ENCODE results near the gene KRT23. TPM values are rescaled to one million over a fixed set of nuclear protein-coding genes. Genes with fewer than 3 reads are reported as not detected.

Gene KRT23
- total RNA-seq, 2 donors from 2014 or later = not detected

GRCh38 chr17:40978575-40979151, 41.2 kb upstream of the KRT23 start:
- no peak overlapping the region for H3K27ac Mint-ChIP-seq
- H3K9ac ChIP-seq (ENCODE audit: extremely low read depth, low read length, poor library complexity, severe bottlenecking) = no peak overlapping the region
- no peaks in the 10 kb centered on the region for H3K36me3 Mint-ChIP-seq (ENCODE audit: low read depth)
- no peak overlapping the region for H3K4me3 ChIP-seq (ENCODE audit: low read length)
- H3K36me3 ChIP-seq (ENCODE audit: control insufficient read depth, insufficient read depth, low read length) = no peaks in the 10 kb centered on the region
- no peak for TF ChIP-seq CTCF (conservative IDR thresholded peaks at IDR 0.05)
- no peaks in the 10 kb centered on the region for H3K9me3 ChIP-seq (ENCODE audit: control insufficient read depth, low read length)
- no peak overlapping the region for H3K4me3 Mint-ChIP-seq
- peaks cover 10% of the 10 kb centered on the region for H3K27me3 ChIP-seq (ENCODE audit: control insufficient read depth, insufficient read depth, low read length, poor library complexity, severe bottlenecking)
- H3K4me1 ChIP-seq (ENCODE audit: control insufficient read depth, insufficient read depth, low read length) = peaks cover 8% of the 10 kb centered on the region
- WGBS, 2 experiments (ENCODE audit: insufficient coverage in 1 of 2, insufficient read length in 1 of 2) = 92 to 96% methylated on average over 8 to 13 of the region's 13 CpGs
- no peaks in the 10 kb centered on the region for H3K9me3 Mint-ChIP-seq
- H3K27ac ChIP-seq (ENCODE audit: low read depth, low read length) = no peak overlapping the region
- H3K27me3 Mint-ChIP-seq (ENCODE audit: insufficient read depth) = peaks cover 3% of the 10 kb centered on the region
- DNase-seq = no peak
- peaks cover 10% of the 10 kb centered on the region for H3K4me1 Mint-ChIP-seq

GRCh38 chr17:40975516-40975915, 38.1 kb upstream of the KRT23 start:
- no peak for TF ChIP-seq CTCF (conservative IDR thresholded peaks at IDR 0.05)
- H3K27ac Mint-ChIP-seq = no peak overlapping the region

GRCh38 chr17:40974366-40974765, 36.9 kb upstream of the KRT23 start:
- H3K9me3 ChIP-seq (ENCODE audit: control insufficient read depth, low read length) = no peaks in the 10 kb centered on the region
- H3K9me3 Mint-ChIP-seq = peaks cover 4% of the 10 kb centered on the region
- H3K36me3 Mint-ChIP-seq (ENCODE audit: low read depth) = no peaks in the 10 kb centered on the region
- TF ChIP-seq CTCF (conservative IDR thresholded peaks at IDR 0.05) = no peak
- DNase-seq = no peak
- 96% methylated on average over 3 of the region's 3 CpGs; no CpG with 5 or more reads in 1 of the 2 experiments for WGBS, 2 experiments (ENCODE audit: insufficient coverage in 1 of 2, insufficient read length in 1 of 2)
- no peak overlapping the region for H3K4me3 Mint-ChIP-seq
- no peak overlapping the region for H3K9ac ChIP-seq (ENCODE audit: extremely low read depth, low read length, poor library complexity, severe bottlenecking)
- no peak overlapping the region for H3K27ac ChIP-seq (ENCODE audit: low read depth, low read length)
- no peak overlapping the region for H3K27ac Mint-ChIP-seq
- no peak overlapping the region for H3K4me3 ChIP-seq (ENCODE audit: low read length)
- H3K27me3 ChIP-seq (ENCODE audit: control insufficient read depth, insufficient read depth, low read length, poor library complexity, severe bottlenecking) = peaks cover 10% of the 10 kb centered on the region
- no peaks in the 10 kb centered on the region for H3K36me3 ChIP-seq (ENCODE audit: control insufficient read depth, insufficient read depth, low read length)
- peaks cover 3% of the 10 kb centered on the region for H3K27me3 Mint-ChIP-seq (ENCODE audit: insufficient read depth)
- no peaks in the 10 kb centered on the region for H3K4me1 Mint-ChIP-seq
- no peaks in the 10 kb centered on the region for H3K4me1 ChIP-seq (ENCODE audit: control insufficient read depth, insufficient read depth, low read length)

More at GRCh38 chr17:40975516-40975915, 38.1 kb upstream of the KRT23 start:
- peaks cover 10% of the 10 kb centered on the region for H3K27me3 ChIP-seq (ENCODE audit: control insufficient read depth, insufficient read depth, low read length, poor library complexity, severe bottlenecking)
- peaks cover 8% of the 10 kb centered on the region for H3K4me1 Mint-ChIP-seq
- H3K36me3 Mint-ChIP-seq (ENCODE audit: low read depth) = no peaks in the 10 kb centered on the region
- peaks cover 4% of the 10 kb centered on the region for H3K4me1 ChIP-seq (ENCODE audit: control insufficient read depth, insufficient read depth, low read length)
- DNase-seq = no peak
- H3K36me3 ChIP-seq (ENCODE audit: control insufficient read depth, insufficient read depth, low read length) = no peaks in the 10 kb centered on the region
- no peak overlapping the region for H3K4me3 Mint-ChIP-seq
- H3K27me3 Mint-ChIP-seq (ENCODE audit: insufficient read depth) = peaks cover 3% of the 10 kb centered on the region
- H3K9me3 ChIP-seq (ENCODE audit: control insufficient read depth, low read length) = no peaks in the 10 kb centered on the region
- peaks cover 4% of the 10 kb centered on the region for H3K9me3 Mint-ChIP-seq
- H3K27ac ChIP-seq (ENCODE audit: low read depth, low read length) = no peak overlapping the region
- H3K4me3 ChIP-seq (ENCODE audit: low read length) = no peak overlapping the region
- no peak overlapping the region for H3K9ac ChIP-seq (ENCODE audit: extremely low read depth, low read length, poor library complexity, severe bottlenecking)

Measured in endodermal cell (in vitro differentiated cells).